ENCODE data around the gene CSTPP1.

Gene CSTPP1

DNA sequence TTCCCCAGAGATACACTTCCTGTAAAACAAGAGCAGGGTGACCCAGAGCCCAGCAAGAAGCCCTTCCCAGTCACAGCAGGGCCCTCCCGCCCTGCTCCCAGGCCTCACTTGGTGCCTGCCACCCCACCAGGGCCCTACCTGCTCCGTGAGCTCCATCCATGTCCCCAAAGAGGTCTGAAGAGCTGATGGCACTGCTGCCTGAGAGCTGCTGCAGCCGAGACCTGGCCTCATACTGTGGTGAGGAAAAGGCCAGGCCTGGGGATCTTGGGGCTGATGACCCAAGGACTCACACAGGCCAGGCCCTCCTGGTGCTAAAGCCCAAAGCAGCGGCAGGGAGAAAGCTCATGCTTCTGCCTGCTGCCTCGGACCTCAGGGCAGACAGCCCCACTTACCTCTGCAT is 229.8 kb downstream of the CSTPP1 start:
- DNase-seq = no peak

GRCh38 chr11:47171061-47171838 is 234.7 kb downstream of the CSTPP1 start:
- DNase-seq = no peak

DNA sequence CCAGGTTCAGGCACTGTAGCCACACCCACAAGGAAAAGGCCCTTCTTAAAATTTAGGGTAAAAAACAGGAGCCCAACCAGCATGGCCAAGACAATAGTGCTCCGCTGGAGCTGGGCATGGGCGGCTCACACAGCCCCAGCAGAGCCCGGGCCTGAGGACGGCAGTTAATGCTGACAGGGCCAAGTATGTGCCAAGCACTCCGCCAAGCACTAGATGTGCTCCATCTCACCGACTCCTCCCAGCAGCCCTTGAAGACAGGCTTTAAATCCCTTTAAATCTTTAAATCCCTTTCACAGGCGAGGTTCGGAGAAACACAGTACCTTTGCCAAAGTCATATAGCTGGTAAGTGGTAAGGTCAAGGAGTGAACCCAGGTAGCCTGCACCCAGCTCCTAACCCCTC is 235.3 kb downstream of the CSTPP1 start:
- no peak for DNase-seq

GRCh38 chr11:47172740-47173336 is 236.3 kb downstream of the CSTPP1 start:
- DNase-seq = no peak

GRCh38 chr11:47175746-47176327 is 239.3 kb downstream of the CSTPP1 start:
- DNase-seq = no peak

DNA sequence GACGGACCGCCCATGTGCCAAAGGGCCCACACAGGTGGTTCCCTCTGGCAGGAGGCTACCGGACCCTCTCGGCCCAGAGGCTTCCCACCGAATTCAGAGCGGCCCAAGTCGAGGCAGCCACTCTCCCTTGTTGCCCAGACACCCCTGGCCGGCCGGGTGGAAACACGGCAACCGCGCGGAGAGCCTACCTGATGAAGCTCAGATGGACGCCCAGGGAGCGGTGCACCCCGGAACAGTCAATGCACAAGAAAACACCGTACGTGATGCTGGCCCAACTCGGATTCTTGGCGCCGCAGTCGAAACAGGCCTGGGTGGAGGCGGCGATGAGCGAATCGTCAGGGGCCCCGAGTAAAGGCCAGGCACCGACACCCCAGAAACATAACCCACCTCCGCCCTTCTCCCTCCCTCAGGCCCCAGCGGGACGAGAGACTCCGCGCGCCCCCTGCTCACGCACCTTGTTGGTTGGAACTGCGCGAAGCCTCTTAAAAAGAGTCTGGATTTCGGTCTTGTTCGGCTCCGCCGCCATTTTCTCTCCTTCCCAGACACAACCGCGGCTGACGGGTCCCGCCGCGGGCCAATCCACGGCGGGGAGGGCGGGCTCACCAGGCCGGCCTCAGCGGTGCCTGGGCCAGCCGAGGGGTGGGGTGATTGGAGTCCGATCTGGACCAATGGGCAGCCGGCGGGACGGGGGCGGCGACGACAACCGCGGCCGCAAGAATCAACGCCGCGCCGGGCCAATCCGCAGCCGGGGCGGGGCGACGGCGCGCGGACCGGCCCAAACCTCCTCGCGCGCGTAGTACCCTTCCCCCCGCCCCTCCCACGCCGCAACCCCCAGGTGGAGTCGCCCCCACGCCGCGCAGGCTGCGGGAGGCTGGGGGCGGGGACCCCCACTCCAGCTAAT is 240.0 kb downstream of the CSTPP1 start, which contains the start of gene ARFGAP2:
Gene ARFGAP2, minus strand, starts transcription at position 552 of the 901 bp plus-strand sequence. Its CDS starts 26 bp downstream, at position 526.
- peak; percentile 81 for DNase-seq

- DNase-seq = peak; percentile 17
Measured at GRCh38 chr11:47177229-47177845, 240.8 kb downstream of the CSTPP1 start.

GRCh38 chr11:47177846-47178245 is 241.3 kb downstream of the CSTPP1 start:
- no peak for DNase-seq

- DNase-seq = no peak
Measured at GRCh38 chr11:47178316-47178715, 241.8 kb downstream of the CSTPP1 start.

DNA sequence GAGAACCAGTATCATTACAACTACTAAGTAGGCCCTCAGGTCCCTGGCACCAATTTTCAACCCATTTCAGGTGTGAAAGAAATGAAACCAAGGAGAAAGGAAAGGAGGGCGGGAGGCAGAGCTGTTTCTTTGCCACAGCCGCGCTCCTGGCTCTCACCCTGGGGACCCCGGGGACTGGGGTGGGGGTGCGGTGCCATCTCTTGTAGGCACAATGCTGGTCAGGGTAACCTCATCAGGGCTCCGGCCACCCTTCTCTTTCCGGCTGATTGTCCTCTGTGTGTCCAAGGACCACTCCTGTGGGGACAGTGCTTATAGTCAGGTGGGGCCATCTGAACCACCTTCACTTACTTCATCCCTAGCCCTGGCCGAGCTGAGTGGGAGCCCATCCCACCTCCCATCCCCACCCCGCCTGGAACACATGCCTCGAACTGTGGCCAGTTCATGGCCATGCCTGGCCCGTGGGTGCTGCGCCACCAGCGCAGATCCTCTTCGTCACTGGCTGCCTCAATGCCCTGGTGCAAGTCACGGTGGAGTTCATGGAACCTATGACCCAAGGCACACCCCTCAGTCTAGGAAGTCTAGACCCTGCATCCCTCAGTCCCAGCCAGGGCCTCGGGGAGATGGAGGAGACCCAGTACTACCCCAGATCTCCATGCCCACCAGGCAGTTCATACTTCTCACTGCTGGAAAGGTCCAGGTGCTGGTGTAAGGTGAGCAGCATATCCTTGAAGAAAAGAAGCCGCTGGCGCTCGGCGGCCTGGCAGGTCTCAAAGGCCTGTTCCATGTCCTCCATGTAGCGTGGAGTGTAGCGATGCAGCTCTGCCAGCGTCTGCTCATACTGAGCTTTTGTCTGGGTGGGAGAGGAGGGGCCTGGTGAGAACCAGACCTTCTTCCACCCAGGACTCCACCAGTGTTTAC is 242.4 kb downstream of the CSTPP1 start:
- no peak for DNase-seq

GRCh38 chr11:47179655-47179991 is 243.1 kb downstream of the CSTPP1 start:
- DNase-seq = no peak

GRCh38 chr11:47180006-47180787 is 243.6 kb downstream of the CSTPP1 start:
- DNase-seq = no peak

DNA sequence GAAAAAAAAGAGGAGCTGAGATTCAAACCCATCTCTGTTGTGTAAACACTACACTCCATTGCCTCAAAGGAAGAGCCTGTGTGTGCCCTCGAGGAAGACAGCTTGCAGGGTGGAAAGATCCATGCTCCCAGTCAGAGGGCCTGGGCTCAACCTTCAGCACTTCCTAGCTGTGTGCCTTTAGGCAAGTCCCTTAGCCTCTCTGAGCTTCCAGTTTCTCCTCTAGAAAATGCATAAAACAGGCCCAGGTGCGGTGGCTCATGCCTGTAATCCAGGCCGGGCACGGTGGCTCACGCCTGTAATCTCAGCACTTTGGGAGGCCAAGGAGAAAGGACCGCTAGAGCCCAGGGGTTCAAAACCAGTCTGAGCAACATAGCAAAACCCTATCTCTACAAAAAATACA is 244.7 kb downstream of the CSTPP1 start:
- no peak for DNase-seq

- no peak for DNase-seq
Measured at GRCh38 chr11:47182380-47182779, 245.8 kb downstream of the CSTPP1 start.

- DNase-seq = no peak
Measured at GRCh38 chr11:47183031-47183856, 246.7 kb downstream of the CSTPP1 start.

DNA sequence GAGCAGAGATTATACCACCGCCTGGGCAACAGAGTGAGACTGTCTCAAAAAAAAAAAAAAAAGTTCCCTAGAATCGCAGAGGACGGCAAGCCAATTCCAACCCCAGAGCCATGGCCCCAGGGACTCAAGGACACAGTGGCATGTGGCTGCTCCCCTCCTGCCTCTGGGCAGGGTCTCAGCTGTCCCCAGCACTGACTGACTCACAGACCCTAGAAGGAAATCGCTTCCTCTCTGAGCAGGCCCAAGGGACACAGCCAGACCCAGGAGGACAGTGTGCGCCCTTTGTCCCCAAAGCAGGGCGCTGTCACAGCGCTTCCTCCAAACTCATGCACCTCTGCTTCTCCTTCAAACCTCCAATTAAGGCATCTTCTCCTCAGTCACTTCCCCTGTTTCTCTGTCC is 247.4 kb downstream of the CSTPP1 start:
- DNase-seq = no peak

GRCh38 chr11:47184711-47185304 is 248.2 kb downstream of the CSTPP1 start:
- DNase-seq = no peak

DNA sequence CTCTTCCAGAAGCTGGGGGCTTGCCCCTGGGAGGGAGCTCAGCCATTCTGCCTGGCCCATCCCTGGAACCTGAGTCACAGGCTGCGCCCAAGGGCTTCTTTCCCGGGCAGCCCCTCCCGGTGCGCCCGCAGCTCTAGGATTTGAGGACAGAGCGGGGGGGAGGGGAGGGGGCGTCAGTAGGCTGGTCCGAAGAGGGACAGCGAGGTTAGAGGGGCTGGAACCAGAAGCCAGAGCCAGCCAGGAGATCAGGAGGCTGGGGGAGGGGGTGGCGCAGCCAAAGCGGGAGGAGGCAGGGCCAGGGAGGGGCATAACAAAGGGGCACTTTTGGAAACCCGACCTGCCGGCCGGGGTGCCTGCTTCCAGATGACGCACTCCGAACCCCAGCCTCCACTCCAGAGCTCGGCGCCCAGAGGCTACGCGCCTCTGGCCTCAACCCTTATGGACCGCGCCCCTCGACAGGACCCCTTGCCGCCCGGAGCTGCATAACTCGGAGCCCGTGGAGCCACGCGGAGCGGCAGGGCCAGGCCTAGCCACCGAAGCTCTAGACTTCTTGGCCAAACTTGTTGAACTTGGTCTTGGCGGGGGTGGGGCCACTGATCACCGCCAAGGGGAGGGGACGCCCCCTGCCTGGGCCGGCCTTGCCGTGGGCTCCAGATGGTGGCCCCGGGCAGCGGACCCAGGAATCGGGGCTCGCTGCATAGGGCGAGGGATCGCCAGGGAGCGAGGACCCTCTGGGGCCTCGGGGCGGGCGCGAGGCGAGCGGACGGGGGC is 248.9 kb downstream of the CSTPP1 start:
- no peak for DNase-seq

All from NCI-H187 treated with DMSO at 0.1 percent for 48 hours (cell line).